HEK293T (cell line): ENCODE data around the gene CCND1.
A peak's percentile ranks its signal among the peaks of the same experiment; 100 is the strongest.

Source experiments
- CTCF ChIA-PET: fragments of 350-600 bp; formaldehyde crosslinking; extraction: SDS; loops from one replicate; lab custom pipeline; 2021; ENCODE audit warnings: antibody characterized with exemption, inconsistent platforms; lab: Yijun Ruan, JAX
- POLR2A ChIA-PET: fragments of 350-600 bp; formaldehyde crosslinking; extraction: SDS; loops from one replicate; lab custom pipeline; 2020; ENCODE audit warnings: antibody characterized with exemption, inconsistent platforms; lab: Yijun Ruan, JAX
- DNase-seq: peaks from one replicate; pipeline ENCODE4 v3.0.0; 2012; ENCODE audit warnings: mixed read lengths; ENCODE audit errors: extremely low spot score
- ARNT ChIP-seq: fragments of 450-650 bp; IDR thresholded peaks from 2 replicates; pipeline ENCODE4 v1.6.1; 2017; ENCODE audit warnings: mild to moderate bottlenecking
- BHLHE40 ChIP-seq: fragments of 450-650 bp; IDR thresholded peaks from 2 replicates; pipeline ENCODE4 v1.6.1; 2016; ENCODE audit warnings: mild to moderate bottlenecking, moderate library complexity, borderline replicate concordance
- CTBP1 ChIP-seq: fragments of 450-650 bp; IDR thresholded peaks from 2 replicates; pipeline ENCODE4 v1.6.1; 2016; ENCODE audit warnings: borderline replicate concordance
- ELF4 ChIP-seq: fragments of 450-650 bp; IDR thresholded peaks from 2 replicates; pipeline ENCODE4 v1.6.1; 2017; ENCODE audit warnings: antibody characterized with exemption
- FOXA1 ChIP-seq: fragments of 450-650 bp; IDR thresholded peaks from 2 replicates; pipeline ENCODE4 v1.6.1; 2016; ENCODE audit warnings: mild to moderate bottlenecking
- FOXK2 ChIP-seq: fragments of 450-650 bp; IDR thresholded peaks from 2 replicates; pipeline ENCODE4 v1.6.1; 2016; ENCODE audit warnings: mild to moderate bottlenecking
- FOXM1 ChIP-seq: fragments of 450-650 bp; IDR thresholded peaks from 2 replicates; pipeline ENCODE4 v1.6.1; 2017; ENCODE audit warnings: mild to moderate bottlenecking, borderline replicate concordance
- HDGF ChIP-seq: fragments of 450-650 bp; IDR thresholded peaks from 2 replicates; pipeline ENCODE4 v1.6.1; 2017; ENCODE audit warnings: antibody characterized with exemption, borderline replicate concordance
- L3MBTL2 ChIP-seq: fragments of 450-650 bp; conservative IDR thresholded peaks from 2 replicates; pipeline ENCODE4 v1.6.1; 2016; ENCODE audit warnings: mild to moderate bottlenecking
- LEF1 ChIP-seq: fragments of 450-650 bp; IDR thresholded peaks from 2 replicates; pipeline ENCODE4 v1.6.1; 2017; ENCODE audit warnings: mild to moderate bottlenecking, borderline replicate concordance
- NFRKB ChIP-seq: fragments of 450-650 bp; IDR thresholded peaks from 2 replicates; pipeline ENCODE4 v1.6.1; 2016; ENCODE audit warnings: mild to moderate bottlenecking, moderate library complexity
- PKNOX1 ChIP-seq: fragments of 450-650 bp; IDR thresholded peaks from 2 replicates; pipeline ENCODE4 v1.6.1; 2016
- SP1 ChIP-seq: fragments of 450-650 bp; IDR thresholded peaks from 2 replicates; pipeline ENCODE4 v1.6.1; 2017
- SUZ12 ChIP-seq: fragments of 450-650 bp; IDR thresholded peaks from 2 replicates; pipeline ENCODE4 v1.6.1; 2016; ENCODE audit warnings: mild to moderate bottlenecking
- TARDBP ChIP-seq: fragments of 450-650 bp; IDR thresholded peaks from 2 replicates; pipeline ENCODE4 v1.6.1; 2016
- ZNF384 ChIP-seq: fragments of 450-650 bp; IDR thresholded peaks from 2 replicates; pipeline ENCODE4 v1.6.1; 2016

Gene CCND1

DNA sequence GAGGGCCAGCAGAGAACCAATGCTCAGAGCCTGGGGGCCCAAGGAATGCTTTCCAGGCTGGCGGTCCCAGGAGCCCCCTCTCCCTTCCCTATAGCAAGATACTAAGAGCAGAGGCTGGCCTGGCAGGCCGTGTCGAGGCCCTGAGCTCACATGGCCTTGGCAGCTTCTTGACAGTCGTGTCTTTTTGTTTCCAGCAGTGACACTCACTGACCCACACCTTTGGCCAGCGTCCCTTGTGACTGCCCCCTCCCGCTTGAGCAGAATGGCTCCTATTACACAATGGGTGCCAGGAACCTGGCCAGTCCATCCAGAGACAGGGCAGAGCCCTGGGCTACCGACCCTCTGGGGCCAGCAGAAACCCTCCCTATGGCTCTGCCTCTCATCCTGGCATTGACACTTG, 6.4 kb upstream of the CCND1 start:
- POLR2A ChIA-PET, result no interaction called here
- CTCF ChIA-PET, result no interaction called here
- no peak for TF ChIP-seq HDGF
- no peak for TF ChIP-seq FOXA1
- TF ChIP-seq ZNF384, result no peak
- TF ChIP-seq ARNT, result no peak
- DNase-seq, result no peak

DNA sequence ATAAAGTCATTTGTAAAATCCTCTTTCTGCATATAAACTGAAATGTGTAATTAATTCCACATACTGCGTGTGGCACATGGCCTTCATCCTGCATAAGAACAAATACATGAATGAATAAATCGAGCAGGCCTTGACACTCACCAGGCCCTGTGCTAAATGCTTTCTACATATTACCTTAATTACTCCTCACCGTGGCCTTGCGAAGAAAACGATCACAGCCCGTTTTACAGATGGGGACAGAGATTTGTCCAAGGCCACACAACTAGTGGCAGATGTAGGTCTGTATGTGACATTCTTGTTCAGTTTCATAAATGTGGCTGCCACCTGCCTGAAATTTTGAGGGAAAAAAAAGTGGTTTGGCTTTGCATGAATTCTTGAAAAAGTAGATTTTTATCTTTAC, 5.8 kb upstream of the CCND1 start:
- DNase-seq, result no peak
- CTCF ChIA-PET, result no interaction called here
- TF ChIP-seq ZNF384, result no peak
- no peak for TF ChIP-seq ARNT
- TF ChIP-seq LEF1, result no peak
- no peak for TF ChIP-seq FOXK2
- TF ChIP-seq BHLHE40, result no peak
- TF ChIP-seq TARDBP, result no peak
- no peak for TF ChIP-seq FOXM1
- TF ChIP-seq HDGF, result no peak
- POLR2A ChIA-PET, result no interaction called here

GRCh38 chr11:69635804-69636511, 5.0 kb upstream of the CCND1 start:
- TF ChIP-seq ZNF384 (no peak), ARNT (no peak), HDGF (no peak), PKNOX1 (no peak), ELF4 (no peak), L3MBTL2 (no peak), TARDBP (no peak), FOXA1 (no peak), NFRKB (no peak), SUZ12 (no peak), FOXM1 (no peak)
- POLR2A ChIA-PET, result no interaction called here
- no peak for DNase-seq
- CTCF ChIA-PET, result interaction anchor here (0.6 to 0.7 kb wide), 2 partner anchors 13 to 230 kb away, joined by 3 read pairs; no protein-coding TSS in a partner anchor

DNA sequence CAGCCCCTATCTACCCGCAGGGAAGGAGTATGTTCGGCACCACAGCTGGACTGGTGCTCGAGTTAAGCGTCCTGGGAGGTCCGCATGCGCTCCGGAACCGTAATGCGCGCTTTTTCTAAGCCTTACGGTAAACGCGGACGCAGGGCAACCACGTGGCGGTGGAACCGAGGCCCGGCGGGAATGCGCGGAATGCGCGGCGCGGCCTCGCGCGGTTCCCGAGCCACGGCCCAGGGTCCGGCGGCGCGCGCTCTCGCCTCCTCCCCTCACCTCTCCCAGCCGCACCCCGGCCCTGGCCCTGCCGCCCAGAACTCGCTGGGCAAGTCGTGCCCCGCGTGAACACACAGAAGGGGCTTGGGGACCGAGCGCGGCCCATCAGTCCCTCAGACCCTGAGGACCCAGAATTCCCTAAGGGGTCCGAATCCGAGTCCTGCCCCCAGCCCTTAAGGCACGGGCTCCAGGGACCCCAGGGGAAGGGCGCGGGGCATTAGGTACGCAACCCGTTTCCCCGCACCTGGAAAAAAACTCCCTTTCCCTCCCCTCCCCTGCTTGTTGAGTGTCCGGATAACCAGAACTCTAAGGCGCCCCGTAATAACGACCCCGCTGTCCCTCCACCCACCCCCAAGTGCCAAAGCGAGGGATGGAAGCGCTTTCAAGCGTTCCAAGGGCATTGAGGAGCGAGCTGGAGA, 4.3 kb upstream of the CCND1 start:
- ChIA-PET POLR2A (no interaction called here), CTCF (no interaction called here)
- TF ChIP-seq CTBP1 (no peak), FOXM1 (no peak), ARNT (no peak), BHLHE40 (no peak), NFRKB (no peak), PKNOX1 (no peak), FOXK2 (no peak), ZNF384 (no peak), L3MBTL2 (no peak), SUZ12 (no peak), TARDBP (no peak), FOXA1 (no peak), LEF1 (no peak)
- DNase-seq, result no peak

- TF ChIP-seq HDGF (no peak), BHLHE40 (no peak), NFRKB (no peak), FOXK2 (no peak), FOXM1 (no peak), SUZ12 (no peak), ARNT (no peak)
- DNase-seq, result no peak
- CTCF ChIA-PET, result no interaction called here
- POLR2A ChIA-PET, result no interaction called here
Measured at GRCh38 chr11:69637198-69637940, 3.6 kb upstream of the CCND1 start.

DNA sequence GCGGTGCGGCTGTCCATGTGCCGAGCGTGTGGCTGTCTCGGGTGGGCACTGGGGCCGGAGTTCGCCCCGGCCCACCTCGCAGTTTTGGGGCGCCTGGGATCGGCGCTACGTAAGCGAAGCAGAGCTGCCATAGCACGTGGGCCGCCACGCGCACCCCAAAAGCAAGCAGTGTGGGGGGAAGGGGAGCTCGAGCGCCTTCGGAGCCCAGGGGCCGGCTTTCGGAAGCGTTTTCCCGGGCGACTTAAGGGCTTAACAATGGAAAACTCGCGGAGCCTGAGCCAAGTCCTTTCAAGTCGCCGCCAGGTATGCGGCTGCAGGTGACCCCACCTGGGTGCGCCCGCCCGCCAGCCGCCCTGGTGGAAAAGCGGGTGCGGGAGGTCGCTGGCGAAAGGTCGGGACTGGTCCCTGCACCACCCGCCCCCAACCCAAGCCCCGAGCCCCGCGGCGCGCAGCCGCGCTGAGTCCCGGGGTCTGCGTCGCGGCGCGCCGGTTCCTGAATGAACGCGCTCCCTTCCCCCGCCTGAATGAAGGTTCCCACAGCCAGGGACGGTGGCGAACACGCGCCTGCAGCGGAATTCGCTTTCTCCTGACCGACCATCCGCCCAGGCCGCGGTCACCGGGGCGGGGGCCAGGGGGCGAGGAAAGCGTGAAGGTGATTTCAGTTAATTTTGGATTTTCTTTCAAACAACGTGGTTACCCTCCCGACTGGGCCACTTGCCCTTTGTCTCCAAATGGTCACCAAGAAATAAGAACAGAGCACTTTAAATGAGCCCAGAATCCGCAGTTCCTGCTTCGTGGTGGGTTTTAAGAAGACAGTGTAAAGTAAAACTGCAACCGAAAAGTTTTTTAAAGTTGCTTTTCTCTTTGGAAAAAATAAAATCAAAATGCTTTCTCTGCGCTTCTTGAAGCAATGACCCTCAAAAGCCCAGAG, 2.8 kb upstream of the CCND1 start:
- no peak for TF ChIP-seq TARDBP
- TF ChIP-seq ARNT, result no peak
- TF ChIP-seq L3MBTL2, result peak; percentile 23; the same call in 1 of the 2 replicates
- TF ChIP-seq SP1, result no peak
- ChIA-PET POLR2A (interaction anchor here (0.8 to 1.2 kb wide), 2 partner anchors 36 to 535 kb away, joined by 3 to 4 read pairs; no protein-coding TSS in a partner anchor), CTCF (no interaction called here)
- DNase-seq, result peak; percentile 67
